GM10248 (cell line): ENCODE results near the gene GDF10.

Source experiments
- CTCF ChIA-PET: fragments of 300-600 bp; sonication (Branson Sonifier 250); formaldehyde crosslinking; extraction: SDS; loops from one replicate; lab custom pipeline; 2021; ENCODE audit warnings: antibody characterized with exemption; lab: Yijun Ruan, JAX
- POLR2A ChIA-PET: fragments of 350-650 bp; sonication (Branson Sonifier 250); formaldehyde crosslinking; extraction: SDS; loops from one replicate; lab custom pipeline; 2020; ENCODE audit warnings: antibody characterized with exemption; lab: Yijun Ruan, JAX
- DNase-seq: peaks from one replicate; pipeline ENCODE4 v3.0.0; 2012; ENCODE audit errors: extremely low spot score
- TF ChIP-seq, protein P1 (sequence below): IDR thresholded peaks from 2 replicates; pipeline ENCODE4 v1.5.1; 2012; ENCODE audit warnings: mild to moderate bottlenecking, low read depth; ENCODE audit errors: extremely low read depth, missing control alignments, control extremely low read depth

Gene GDF10

DNA sequence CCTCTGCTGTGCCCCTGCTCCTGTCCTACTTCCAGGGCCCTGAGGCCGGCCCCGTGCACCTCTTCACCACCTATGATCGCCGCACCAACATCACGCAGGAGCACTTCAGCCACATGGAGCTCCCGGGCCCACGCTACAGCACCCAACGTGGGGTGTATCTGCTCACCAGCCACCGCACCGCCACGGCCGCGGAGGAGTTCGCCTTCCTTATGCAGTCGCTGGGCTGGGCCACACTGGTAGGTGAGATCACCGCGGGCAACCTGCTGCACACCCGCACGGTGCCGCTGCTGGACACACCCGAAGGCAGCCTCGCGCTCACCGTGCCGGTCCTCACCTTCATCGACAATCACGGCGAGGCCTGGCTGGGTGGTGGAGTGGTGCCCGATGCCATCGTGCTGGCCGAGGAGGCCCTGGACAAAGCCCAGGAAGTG lies 50.0 kb downstream of the GDF10 start:
- TF ChIP-seq, protein P1, sequence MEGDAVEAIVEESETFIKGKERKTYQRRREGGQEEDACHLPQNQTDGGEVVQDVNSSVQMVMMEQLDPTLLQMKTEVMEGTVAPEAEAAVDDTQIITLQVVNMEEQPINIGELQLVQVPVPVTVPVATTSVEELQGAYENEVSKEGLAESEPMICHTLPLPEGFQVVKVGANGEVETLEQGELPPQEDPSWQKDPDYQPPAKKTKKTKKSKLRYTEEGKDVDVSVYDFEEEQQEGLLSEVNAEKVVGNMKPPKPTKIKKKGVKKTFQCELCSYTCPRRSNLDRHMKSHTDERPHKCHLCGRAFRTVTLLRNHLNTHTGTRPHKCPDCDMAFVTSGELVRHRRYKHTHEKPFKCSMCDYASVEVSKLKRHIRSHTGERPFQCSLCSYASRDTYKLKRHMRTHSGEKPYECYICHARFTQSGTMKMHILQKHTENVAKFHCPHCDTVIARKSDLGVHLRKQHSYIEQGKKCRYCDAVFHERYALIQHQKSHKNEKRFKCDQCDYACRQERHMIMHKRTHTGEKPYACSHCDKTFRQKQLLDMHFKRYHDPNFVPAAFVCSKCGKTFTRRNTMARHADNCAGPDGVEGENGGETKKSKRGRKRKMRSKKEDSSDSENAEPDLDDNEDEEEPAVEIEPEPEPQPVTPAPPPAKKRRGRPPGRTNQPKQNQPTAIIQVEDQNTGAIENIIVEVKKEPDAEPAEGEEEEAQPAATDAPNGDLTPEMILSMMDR, result no peak
- CTCF ChIA-PET, result interaction anchor here (0.7 to 1.2 kb wide), 2 partner anchors 9 to 12 kb away, joined by 3 to 4 read pairs; no protein-coding TSS in a partner anchor
- POLR2A ChIA-PET, result no interaction called here
- no peak for DNase-seq

DNA sequence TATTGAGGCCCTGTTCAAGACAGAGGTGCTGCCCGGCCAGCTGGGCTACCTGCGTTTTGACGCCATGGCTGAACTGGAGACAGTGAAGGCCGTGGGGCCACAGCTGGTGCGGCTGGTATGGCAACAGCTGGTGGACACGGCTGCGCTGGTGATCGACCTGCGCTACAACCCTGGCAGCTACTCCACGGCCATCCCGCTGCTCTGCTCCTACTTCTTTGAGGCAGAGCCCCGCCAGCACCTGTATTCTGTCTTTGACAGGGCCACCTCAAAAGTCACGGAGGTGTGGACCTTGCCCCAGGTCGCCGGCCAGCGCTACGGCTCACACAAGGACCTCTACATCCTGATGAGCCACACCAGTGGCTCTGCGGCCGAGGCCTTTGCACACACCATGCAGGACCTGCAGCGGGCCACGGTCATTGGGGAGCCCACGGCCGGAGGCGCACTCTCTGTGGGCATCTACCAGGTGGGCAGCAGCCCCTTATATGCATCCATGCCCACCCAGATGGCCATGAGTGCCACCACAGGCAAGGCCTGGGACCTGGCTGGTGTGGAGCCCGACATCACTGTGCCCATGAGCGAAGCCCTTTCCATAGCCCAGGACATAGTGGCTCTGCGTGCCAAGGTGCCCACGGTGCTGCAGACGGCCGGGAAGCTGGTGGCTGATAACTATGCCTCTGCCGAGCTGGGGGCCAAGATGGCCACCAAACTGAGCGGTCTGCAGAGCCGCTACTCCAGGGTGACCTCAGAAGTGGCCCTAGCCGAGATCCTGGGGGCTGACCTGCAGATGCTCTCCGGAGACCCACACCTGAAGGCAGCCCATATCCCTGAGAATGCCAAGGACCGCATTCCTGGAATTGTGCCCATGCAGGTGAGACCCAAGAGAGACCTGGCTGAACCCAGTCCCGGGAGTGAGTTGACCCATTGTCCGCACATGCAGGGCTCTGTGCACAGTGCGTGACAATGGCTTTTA lies 51.0 kb downstream of the GDF10 start:
- ChIA-PET POLR2A (no interaction called here), CTCF (interaction anchor here (0.7 to 1.7 kb wide), 3 partner anchors 10 to 11 kb away, joined by 3 to 6 read pairs (median 4); no protein-coding TSS in a partner anchor)
- TF ChIP-seq, protein P1, result no peak
- DNase-seq, result no peak

DNA sequence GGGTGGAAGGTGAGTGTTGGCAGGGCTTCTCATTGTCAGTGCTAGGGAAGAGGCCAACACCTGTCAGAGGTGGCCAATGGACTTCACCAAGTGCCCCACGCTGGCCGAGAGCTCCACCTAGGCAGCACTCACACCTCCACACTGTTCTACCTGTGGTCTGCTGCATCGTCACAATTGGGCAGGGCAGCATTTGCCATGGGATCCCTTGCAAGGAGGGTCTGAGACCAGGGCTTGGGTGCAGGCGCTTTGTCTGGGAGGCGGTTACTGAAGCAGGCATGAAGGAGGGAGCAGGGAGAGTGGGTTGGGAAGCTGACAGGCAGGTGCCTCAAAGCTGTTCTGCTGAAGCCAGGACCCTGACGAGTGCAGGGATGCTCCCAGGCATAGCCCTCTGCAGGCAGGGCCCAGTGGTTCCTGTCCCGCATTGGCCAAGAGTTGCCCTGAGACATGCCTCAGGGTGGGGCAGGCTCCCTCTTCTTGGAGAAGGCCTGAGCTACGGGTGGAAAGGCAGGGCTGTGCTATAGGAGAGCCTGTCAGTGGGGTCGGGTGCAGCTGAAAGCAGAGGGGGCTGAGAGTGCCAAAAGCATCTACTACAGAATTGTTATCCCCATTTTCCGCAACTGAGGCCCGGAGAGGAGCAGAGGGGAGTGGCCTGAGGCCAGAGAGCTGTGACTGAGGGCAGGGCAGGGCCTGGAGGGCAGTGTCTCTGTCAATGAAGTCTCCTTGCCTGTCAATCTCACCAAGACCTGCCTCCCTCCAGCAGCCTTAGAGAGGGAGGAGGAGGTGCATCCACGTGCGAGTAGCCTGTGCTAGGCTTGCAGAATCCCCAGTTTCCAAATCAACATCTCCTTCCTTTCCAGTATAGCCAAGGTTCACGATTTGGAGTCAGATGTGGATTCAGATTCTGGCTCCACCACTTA lies 52.2 kb downstream of the GDF10 start:
- DNase-seq, result no peak
- TF ChIP-seq, protein P1, result no peak
- CTCF ChIA-PET, result interaction anchor here (1.7 to 2.2 kb wide), 3 partner anchors 10 to 13 kb away, joined by 6 to 8 read pairs (median 7); no protein-coding TSS in a partner anchor
- POLR2A ChIA-PET, result no interaction called here

DNA sequence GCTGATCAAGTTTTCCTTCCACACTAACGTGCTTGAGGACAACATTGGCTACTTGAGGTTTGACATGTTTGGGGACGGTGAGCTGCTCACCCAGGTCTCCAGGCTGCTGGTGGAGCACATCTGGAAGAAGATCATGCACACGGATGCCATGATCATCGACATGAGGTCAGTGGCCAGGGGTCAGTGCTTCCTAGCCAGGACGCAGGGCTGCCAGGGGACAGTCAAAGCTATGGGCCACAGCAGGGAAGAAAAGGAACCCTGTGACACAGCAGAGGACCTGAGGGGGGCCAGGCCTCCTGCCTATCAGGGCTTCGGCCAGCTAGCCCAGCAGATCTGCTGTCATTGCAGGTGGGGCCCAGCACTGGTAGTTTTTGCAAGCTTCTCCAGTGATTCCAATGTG lies 53.4 kb downstream of the GDF10 start:
- POLR2A ChIA-PET, result no interaction called here
- CTCF ChIA-PET, result interaction anchor here (2.2 to 2.5 kb wide), 3 partner anchors 9 to 13 kb away, joined by 7 to 9 read pairs (median 8); no protein-coding TSS in a partner anchor
- TF ChIP-seq, protein P1, result no peak
- DNase-seq, result no peak

DNA sequence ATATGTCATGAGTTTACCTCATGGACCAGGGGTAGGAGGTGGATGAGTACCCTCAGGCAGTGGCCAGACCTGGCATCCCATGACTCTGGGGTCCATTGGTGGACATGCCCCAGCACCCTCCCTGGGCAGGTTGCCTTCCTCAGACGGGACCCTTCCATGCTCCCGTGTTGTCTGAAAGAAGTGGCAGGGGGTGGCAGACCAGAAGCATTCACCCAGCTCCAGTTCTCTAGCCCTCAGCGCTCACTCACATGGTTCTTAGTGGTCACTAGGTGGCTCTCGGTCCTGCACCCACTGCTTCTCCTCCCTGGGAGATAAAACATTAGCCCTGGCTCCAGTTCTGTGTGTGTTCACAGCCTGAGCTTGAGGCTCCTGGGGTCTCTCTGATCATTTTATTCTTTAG lies 54.2 kb downstream of the GDF10 start:
- ChIA-PET POLR2A (no interaction called here), CTCF (interaction anchor here (2.2 to 2.5 kb wide), 2 partner anchors 11 to 13 kb away, joined by 7 to 9 read pairs; no protein-coding TSS in a partner anchor)
- no peak for DNase-seq
- TF ChIP-seq, protein P1, result no peak
